Gastrocnemius medialis (tissue), 4 donors: ENCODE measurements around the gene DHRSX. TPM values are rescaled to one million over a fixed set of nuclear protein-coding genes. Genes with fewer than 3 reads are reported as not detected.
A peak's percentile ranks its signal among the peaks of the same experiment; 100 is the strongest.

Experiments
- ATAC-seq, 2 donors: fragments of 150-250 bp; one replicate each; pipeline ENCODE4 v1.9.1; 2016
- DNase-seq, 2 donors: peaks; one replicate each; pipeline ENCODE4 v3.0.0-alpha.2; 2019
- H3K27ac ChIP-seq, 4 donors: fragments of 200-600 bp; sonication (generic); 1 replicate in 1 of 4; 2 replicates in 3 of 4; pipeline ENCODE4 v1.5.1; 2016 to 2018; ENCODE audit warnings: mild to moderate bottlenecking in 2 of 4, moderate library complexity in 1 of 4
- H3K27me3 ChIP-seq, 3 donors: fragments of 200-600 bp; sonication (generic) in 2 of 3; 1 replicate in 1 of 3; 2 replicates in 2 of 3; pipeline versions ENCODE4 v1.5.1 to v1.6.0; 2016 to 2019; ENCODE audit warnings: mild to moderate bottlenecking in 1 of 3, moderate library complexity in 1 of 3
- H3K36me3 ChIP-seq, 2 donors: fragments of 200-600 bp; sonication (generic) in 1 of 2; one replicate each; pipeline ENCODE4 v1.5.1; 2017 to 2018
- H3K4me1 ChIP-seq, 2 donors: fragments of 200-600 bp; sonication (generic) in 1 of 2; one replicate each; pipeline ENCODE4 v1.5.1; 2016 to 2017; ENCODE audit warnings: mild to moderate bottlenecking in 2 of 2
- H3K4me3 ChIP-seq, 4 donors: fragments of 200-600 bp; sonication (generic) in 3 of 4; 1 replicate in 1 of 4; 2 replicates in 3 of 4; pipeline ENCODE4 v1.5.1; 2016 to 2019; ENCODE audit warnings: mild to moderate bottlenecking in 2 of 4
- H3K9me3 ChIP-seq, 3 donors: fragments of 200-600 bp; sonication (generic) in 2 of 3; 1 replicate in 1 of 3; 2 replicates in 2 of 3; pipeline ENCODE4 v1.5.1; 2016 to 2019
- CTCF ChIP-seq, 5 experiments: fragments of 450-650 bp in 3 of 5; fragments of 200-600 bp in 2 of 5; sonication (generic) in 2 of 5; IDR thresholded peaks in 4 of 5; conservative IDR thresholded peaks in 1 of 5; 1 replicate in 4 of 5; 2 replicates in 1 of 5; pipeline ENCODE4 v1.5.1; 2016 to 2019; ENCODE audit warnings: antibody characterized with exemption in 5 of 5, mild to moderate bottlenecking in 3 of 5, moderate library complexity in 3 of 5
- POLR2A ChIP-seq, 2 donors: fragments of 450-650 bp; IDR thresholded peaks; one replicate each; pipeline ENCODE4 v1.6.1; 2017; ENCODE audit warnings: antibody characterized with exemption in 2 of 2, mild to moderate bottlenecking in 2 of 2, moderate library complexity in 2 of 2
- in situ Hi-C, 4 donors: fragments of 200-750 bp; cut with MboI; loops; one replicate each; pipeline versions ENCODE4 v1.15.0 to v1.8.0; 2017; ENCODE audit warnings: low sequenced_read_pairs in 4 of 4
- intact Hi-C: fragments of 100-400 bp; cut with DNase I; formaldehyde crosslinking; loops from one replicate; pipeline ENCODE4 v1.15.1; 2023; ENCODE audit warnings: low total_unique reads
- total RNA-seq, 4 donors: library from RNA; depleted of rRNA; stranded (reverse); fragments of >200 nt; gene quantifications; one replicate each; pipeline versions ENCODE4 v1.1.0 to v1.2.3, GENCODE V29; 2016

DHRSX gene
- total RNA-seq, 4 donors from 2014 or later: 9.8 to 31.1 (median 13.6) TPM

- Histone ChIP-seq H3K9me3 (no peaks in the 10 kb centered on the region), H3K4me1 (peaks cover 9 to 10% of the 10 kb centered on the region in 2 donors), H3K27ac (no peak overlapping the region), H3K36me3 (no peaks in the 10 kb centered on the region), H3K4me3 (no peak overlapping the region), H3K27me3 (no peaks in the 10 kb centered on the region)
- no peak for TF ChIP-seq CTCF (IDR thresholded peaks at IDR 0.05 in 4 of 5, conservative IDR thresholded peaks at IDR 0.05 in 1 of 5)
- TF ChIP-seq POLR2A (IDR thresholded peaks at IDR 0.05): no peak
- DNase-seq (no peak), ATAC-seq (no peak)
- in situ Hi-C loops: no loop called here
- intact Hi-C loops: loop anchor here (5.0 kb wide), 3 partner anchors 102 to 188 kb away; partner anchors contain the start of gene CD99
These were observed 3.1 kb upstream of the DHRSX start for GRCh38 chrX:2503591-2504500.

GRCh38 chrX:2502668-2503519, 2.1 kb upstream of the DHRSX start:
- peaks cover 18% of the 10 kb centered on the region in 2 donors for H3K4me1 ChIP-seq
- H3K36me3 ChIP-seq: no peaks in the 10 kb centered on the region
- intact Hi-C loops (loop anchor here (5.0 kb wide), 3 partner anchors 101 to 189 kb away; partner anchors contain the start of gene CD99), in situ Hi-C loops (no loop called here)
- no peaks in the 10 kb centered on the region for H3K9me3 ChIP-seq
- DNase-seq (no peak), ATAC-seq (no peak)
- H3K4me3 ChIP-seq: peak overlapping the region in 1 of 4 donors; percentile 69
- peak overlapping the region; percentile 20 to 52 (median 44) for H3K27ac ChIP-seq
- H3K27me3 ChIP-seq: no peaks in the 10 kb centered on the region
- TF ChIP-seq POLR2A (IDR thresholded peaks at IDR 0.05) (no peak), CTCF (IDR thresholded peaks at IDR 0.05 in 4 of 5, conservative IDR thresholded peaks at IDR 0.05 in 1 of 5) (no peak)

- no peaks in the 10 kb centered on the region for H3K36me3 ChIP-seq
- intact Hi-C loops: loop anchor here (5.0 kb wide), 3 partner anchors 100 to 190 kb away; partner anchors contain the start of gene CD99
- no peak for ATAC-seq
- H3K4me3 ChIP-seq: peak overlapping the region in 1 of 4 donors; percentile 69
- in situ Hi-C loops: no loop called here
- H3K9me3 ChIP-seq: no peaks in the 10 kb centered on the region
- peak overlapping the region; percentile 20 to 52 (median 44) for H3K27ac ChIP-seq
- no peak for DNase-seq
- no peaks in the 10 kb centered on the region for H3K27me3 ChIP-seq
- TF ChIP-seq POLR2A (IDR thresholded peaks at IDR 0.05): no peak
- TF ChIP-seq CTCF (IDR thresholded peaks at IDR 0.05 in 4 of 5, conservative IDR thresholded peaks at IDR 0.05 in 1 of 5): no peak
- H3K4me1 ChIP-seq: peaks cover 23 to 25% of the 10 kb centered on the region in 2 donors
These were observed 1.4 kb upstream of the DHRSX start for GRCh38 chrX:2502120-2502667.

GRCh38 chrX:2501559-2502102, 855 bp upstream of the DHRSX start:
- Histone ChIP-seq H3K36me3 (no peaks in the 10 kb centered on the region), H3K9me3 (no peaks in the 10 kb centered on the region), H3K4me1 (peaks cover 23 to 29% of the 10 kb centered on the region in 2 donors), H3K27ac (peak overlapping the region in 3 of 4 donors; percentile 81 to 99 (median 93)), H3K27me3 (no peaks in the 10 kb centered on the region), H3K4me3 (peak overlapping the region in 1 of 4 donors; percentile 69)
- TF ChIP-seq CTCF (IDR thresholded peaks at IDR 0.05 in 4 of 5, conservative IDR thresholded peaks at IDR 0.05 in 1 of 5): no peak
- TF ChIP-seq POLR2A (IDR thresholded peaks at IDR 0.05): no peak
- in situ Hi-C loops: no loop called here
- DNase-seq (no peak), ATAC-seq (no peak)
- intact Hi-C loops: loop anchor here (5.0 kb wide), 3 partner anchors 99 to 191 kb away; partner anchors contain the start of gene CD99
